ENCODE results near the gene KCNAB3.
"Not testable (repeated sequence)": the region's sequence is repeated elsewhere in the genome, so short reads cannot be mapped to it uniquely, and the experiment has no call there.

The KCNAB3 gene

GRCh38 chr17:7929158-7930023 lies at the start of gene KCNAB3:
TSS of gene KCNAB3 (minus strand) at chr17:7929856. CDS start at chr17:7929435, 421 bp downstream.
- DNase-seq = peak; percentile 58

DNA sequence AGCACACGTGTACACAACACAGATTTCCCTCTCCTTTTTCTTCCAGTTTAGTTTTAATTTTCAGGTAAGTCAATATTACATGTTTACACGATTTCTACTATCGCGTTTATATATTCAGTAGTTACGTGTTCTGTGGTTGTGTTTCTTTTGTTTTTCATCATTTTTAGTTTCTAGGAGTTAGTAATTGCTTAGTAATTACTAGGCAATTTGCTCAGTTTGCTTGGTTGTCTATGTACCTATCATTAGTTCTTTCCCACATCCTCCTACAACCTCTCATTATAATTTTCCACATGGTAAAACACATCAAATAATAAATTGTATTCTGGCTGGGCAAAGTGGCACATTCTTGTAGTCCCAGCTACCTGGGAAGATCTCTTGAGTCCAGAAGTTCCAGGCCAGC lies 48.1 kb upstream of the KCNAB3 start:
- DNase-seq = no peak

- no peak for DNase-seq
Measured at GRCh38 chr17:7977039-7977438, 47.4 kb upstream of the KCNAB3 start.

GRCh38 chr17:7974638-7975131 lies 45.0 kb upstream of the KCNAB3 start:
- DNase-seq = no peak

DNA sequence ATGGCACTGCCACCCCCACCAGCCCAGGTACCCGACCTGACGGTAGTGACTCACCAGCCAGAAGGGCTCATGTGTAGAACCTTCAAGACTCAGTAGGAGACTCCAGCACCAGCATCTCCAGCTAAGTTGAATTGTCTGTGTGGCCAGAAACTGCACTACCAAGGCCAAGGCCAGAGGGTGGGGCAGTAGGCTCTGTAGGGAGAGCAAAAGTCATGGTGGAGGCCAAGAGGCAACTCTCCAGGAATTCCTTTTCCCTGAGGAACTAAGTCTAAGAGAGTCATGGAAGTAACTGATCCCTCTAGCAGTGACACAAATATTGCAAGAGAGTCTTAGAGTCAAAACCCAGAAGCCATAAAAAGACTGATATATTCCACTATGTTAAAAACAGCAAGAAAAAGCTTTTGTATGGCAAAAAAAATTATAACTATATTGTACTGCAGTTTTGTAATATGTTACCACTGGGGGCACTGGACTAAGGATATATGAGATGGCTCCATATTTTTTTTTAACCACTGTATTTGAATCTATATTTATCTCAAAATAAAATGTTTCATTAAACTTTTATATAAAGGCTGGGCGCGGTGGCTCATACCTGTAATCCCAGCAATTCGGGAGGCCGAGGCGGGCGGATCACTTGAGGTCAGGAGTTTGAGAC lies 42.6 kb upstream of the KCNAB3 start:
- DNase-seq = no peak

GRCh38 chr17:7971651-7972050 lies 42.0 kb upstream of the KCNAB3 start:
- DNase-seq = no peak

- DNase-seq = no peak
Measured at GRCh38 chr17:7969433-7969832, 39.8 kb upstream of the KCNAB3 start.

- DNase-seq = no peak
Measured at GRCh38 chr17:7967751-7968150, 38.1 kb upstream of the KCNAB3 start.

- no peak for DNase-seq
Measured at GRCh38 chr17:7961421-7961820, 31.8 kb upstream of the KCNAB3 start.

DNA sequence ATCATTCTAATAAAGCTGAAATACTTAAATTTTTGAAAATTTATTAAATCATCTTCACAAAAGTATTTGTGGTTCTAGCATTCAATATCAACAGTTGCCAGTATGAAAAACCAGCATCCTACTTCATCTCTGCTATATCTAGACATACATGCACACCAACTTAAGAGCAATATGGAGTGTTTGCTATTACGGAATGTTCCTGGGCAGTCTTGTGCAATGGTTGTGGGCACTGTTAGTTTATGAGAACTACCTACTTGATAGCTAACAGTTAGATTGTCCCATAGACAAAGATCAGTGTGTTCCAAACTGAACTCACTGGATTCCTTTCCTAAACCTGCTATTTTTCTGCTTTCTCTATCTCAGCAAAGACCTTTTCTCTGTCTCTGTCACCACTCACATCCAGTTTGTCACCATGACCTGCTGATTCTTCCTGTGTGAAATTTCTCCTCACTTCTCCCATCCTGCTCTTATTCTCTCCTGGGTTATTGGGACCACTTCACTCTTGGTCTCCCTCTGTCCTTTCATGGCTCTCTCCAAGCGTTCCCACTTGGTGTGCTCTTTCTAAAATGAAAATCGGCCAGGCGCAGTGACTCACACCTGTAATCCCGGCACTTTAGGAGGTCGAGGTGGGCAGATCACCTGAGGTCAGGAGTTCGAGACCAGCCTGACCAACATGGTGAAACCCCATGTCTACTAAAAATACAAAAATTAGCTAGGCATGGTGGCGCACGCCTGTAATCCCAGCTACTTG lies 30.0 kb upstream of the KCNAB3 start:
- DNase-seq = no peak

DNA sequence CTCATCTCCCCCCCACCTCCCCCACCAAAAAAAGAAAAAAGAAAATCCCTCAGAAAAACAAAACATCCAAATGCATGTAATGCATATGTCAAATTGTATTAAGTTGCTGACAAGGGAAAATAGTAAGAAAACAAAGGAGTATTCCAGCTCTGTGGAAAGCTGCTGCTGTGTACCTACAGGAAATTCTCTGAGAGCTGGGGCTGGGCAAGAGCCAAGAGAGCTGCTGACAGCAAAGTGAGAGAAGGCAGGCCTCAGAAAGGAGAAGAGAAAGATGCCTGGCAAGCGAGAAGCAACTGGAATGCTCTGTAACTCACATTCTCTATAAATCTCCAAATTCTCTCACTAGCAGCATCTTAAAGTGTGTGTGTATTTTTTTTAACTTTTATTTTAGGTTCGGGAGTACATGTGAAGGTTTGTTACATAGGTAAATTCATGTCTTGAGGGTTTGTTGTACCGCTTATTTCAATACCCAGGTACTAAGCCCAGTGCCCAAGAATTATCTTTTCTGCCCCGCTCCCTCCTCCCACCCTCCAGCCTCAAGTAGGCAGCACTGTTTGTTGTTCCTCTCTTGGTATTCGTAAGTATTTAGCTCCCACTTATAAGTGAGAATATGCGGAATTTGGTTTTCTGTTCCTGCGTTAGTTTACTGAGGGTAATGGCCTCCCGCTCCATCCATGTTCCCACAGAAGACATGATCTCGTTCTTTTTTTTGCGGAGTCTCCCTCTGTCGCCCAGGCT lies 26.7 kb upstream of the KCNAB3 start:
- DNase-seq = no peak

DNA sequence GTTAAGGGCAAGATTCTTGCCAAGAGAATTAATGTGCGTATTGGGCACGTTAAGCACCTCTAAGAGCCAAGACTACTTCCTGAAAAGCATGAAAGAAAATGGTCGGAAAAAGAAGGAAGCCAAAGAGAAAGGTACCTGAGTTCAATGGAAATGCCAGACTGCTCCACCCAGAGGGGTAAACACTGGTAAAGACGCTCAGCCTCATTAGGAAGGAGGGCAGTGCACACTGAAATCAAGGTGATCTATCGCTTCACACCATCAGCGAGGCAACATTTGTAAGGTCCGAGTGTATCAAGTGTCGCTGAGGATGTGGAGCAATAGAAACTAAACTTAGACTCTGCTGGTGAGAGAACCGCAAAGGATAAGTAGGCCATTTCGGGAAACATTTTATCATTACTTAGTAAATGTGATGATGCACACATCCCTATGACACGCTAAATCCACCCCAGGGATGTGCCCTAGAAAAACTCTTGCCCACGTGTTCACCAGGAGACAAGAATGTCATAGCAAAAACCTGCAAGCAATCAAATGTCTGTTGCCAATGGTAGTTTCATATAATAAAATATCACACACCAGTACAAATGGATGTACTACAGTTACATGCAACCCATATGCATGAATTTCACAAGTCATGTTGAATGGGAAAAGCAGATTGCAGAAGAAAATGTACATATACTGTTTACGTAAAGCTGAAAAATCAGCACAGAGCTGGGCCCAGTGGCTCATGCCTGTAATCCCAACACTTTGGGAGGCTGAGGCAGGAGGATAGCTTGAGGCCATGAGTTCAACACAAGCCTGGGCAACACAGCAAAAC lies 26.0 kb upstream of the KCNAB3 start:
- DNase-seq = no peak

DNA sequence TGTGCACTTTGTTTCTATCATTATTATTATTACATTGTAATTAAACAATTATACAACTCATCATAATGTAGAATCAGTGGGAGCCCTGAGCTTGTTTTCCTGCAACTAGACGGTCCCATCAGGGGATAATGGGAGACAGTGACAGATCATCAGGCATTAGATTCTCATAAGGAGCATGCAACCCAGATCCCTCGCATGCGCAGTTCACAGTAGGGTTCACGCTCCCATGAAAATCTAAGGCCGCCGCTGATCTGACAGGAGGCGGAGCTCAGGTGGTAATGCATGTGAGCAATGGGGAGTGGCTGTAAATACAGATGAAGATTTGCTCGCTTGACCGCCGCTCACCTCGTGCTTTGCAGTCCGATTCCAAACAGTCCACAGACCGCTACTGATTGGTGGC lies 23.6 kb upstream of the KCNAB3 start:
- not testable (repeated sequence) for DNase-seq

DNA sequence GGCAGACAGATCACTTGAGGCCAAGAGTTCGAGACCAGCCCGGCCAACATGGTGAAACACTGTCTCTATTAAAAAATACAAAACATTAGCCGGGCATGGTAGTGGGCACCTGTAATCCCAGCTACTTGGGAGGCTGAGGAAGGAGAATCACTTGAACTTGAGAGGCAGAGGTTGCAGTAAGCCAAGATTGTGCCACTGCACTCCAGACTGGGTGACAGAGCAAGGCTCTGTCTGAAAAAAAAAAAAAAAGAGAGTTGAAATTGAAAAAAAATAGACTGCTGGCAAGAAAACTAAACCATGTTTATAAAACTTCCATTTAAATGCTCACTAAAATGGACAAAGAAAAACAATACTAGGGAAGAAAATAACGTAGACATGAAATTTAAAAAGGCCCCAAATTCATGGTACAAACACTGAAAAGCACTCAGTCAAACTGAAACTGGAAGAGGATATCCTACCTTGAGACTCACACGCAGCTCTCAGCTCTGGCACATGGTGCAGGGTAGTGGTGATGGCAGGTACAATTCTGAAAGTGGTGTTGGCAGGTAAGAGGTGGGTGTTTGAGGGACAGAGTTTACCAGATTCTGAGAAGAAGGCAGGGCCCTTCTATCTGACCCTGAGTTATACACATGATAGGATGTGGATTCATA lies 21.6 kb upstream of the KCNAB3 start:
- peak; percentile 44 for DNase-seq

- no peak for DNase-seq
Measured at GRCh38 chr17:7950578-7950977, 20.9 kb upstream of the KCNAB3 start.

- DNase-seq = no peak
Measured at GRCh38 chr17:7947651-7948050, 18.0 kb upstream of the KCNAB3 start.

- no peak for DNase-seq
Measured at GRCh38 chr17:7946441-7946840, 16.8 kb upstream of the KCNAB3 start.

- DNase-seq = no peak
Measured at GRCh38 chr17:7945651-7946050, 16.0 kb upstream of the KCNAB3 start.

DNA sequence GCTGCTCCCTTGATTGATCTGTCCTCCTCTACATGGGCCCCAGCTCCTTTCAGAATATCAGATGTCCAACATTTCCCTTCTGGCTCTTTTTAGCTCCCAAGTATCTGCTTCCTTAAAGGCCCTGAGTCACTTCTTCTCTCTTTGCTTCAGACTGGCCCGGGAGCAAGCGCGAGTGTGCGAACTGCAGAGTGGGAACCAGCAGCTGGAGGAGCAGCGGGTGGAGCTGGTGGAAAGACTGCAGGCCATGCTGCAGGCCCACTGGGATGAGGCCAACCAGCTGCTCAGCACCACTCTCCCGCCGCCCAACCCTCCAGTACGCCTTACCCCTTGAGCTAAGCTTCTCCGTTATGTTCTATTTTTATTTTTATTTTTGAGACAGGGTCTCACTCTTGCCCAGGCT lies 14.7 kb upstream of the KCNAB3 start:
- DNase-seq = no peak

GRCh38 chr17:7943291-7943690 lies 13.6 kb upstream of the KCNAB3 start:
- DNase-seq = no peak

DNA sequence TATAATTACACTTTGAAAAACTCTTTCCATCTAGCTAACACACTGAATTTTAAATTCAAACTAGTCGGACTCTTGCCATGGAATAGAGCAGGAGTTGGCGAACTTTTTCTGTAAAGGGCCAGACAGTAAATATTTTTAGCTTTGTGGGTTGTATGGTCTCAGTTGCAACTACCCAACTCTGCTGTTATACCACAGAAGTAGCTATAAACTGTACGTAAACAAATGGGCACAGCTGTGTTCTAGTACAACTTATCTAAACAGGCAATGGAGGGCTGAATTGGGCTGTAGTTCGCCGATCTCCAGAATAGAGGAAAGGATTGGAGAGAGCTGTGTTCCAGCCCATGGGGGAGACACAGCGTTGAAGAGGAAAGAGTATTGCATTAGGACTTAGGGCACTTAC lies 11.1 kb upstream of the KCNAB3 start:
- no peak for DNase-seq
